HG03066 (cell line): ENCODE data around the gene SYVN1.

Experiments used
- ATAC-seq: cut with Tn5 transposase; IDR thresholded peaks from one replicate; pipeline ENCODE4 v1.9.1; 2021; ENCODE audit warnings: low read depth; ENCODE audit not compliant: unreplicated experiment

Gene SYVN1

GRCh38 chr11:65095974-65096806 lies 38.1 kb downstream of the SYVN1 start, which contains the start of gene VPS51:
TSS of gene VPS51 (plus strand) at chr11:65096214. CDS start at chr11:65096251, 37 bp downstream.
- peak; percentile 90 for ATAC-seq

DNA sequence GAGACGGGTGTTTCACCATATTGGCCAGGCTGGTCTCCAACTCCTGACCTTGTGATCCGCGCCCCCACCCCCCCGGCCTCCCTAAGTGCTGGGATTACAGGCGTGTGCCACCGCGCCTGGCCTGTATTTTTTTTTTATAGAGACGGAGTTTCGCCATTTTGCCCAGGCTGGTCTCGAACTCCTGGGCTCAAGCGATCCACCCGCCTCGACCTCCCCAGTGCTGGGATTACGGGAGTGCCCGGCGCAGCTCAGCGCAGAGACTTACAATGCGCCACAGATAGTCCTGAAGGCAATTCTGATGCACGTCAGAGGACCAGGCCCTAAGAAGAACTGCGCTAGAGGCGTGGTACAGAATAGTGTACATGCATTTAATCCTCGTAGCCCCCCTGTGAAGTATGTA lies 38.9 kb downstream of the SYVN1 start:
- no peak for ATAC-seq

GRCh38 chr11:65090628-65091027 lies 43.7 kb downstream of the SYVN1 start:
- ATAC-seq, result no peak

- no peak for ATAC-seq
Measured at GRCh38 chr11:65089621-65090020, 44.7 kb downstream of the SYVN1 start.

- no peak for ATAC-seq
Measured at GRCh38 chr11:65087827-65088226, 46.5 kb downstream of the SYVN1 start.

DNA sequence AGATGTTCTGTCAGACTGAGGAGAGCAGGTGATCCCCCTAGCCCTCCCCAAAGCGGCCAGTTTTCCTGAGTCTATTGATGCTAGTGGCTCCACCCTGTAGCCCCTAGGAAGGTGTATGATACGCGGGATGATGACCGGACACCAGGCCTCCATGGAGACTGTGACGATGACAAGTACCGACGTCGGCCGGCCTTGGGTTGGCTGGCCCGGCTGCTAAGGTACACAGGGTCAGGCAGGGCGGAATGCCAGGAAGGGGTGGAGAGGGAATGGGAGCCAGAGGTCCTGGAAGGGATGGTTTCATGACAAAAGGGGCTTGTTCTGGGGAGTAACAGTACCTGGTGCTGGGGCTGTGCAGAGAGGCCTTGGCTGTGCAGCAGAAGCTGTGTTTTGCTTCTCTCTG lies 47.1 kb downstream of the SYVN1 start:
- ATAC-seq, result no peak

DNA sequence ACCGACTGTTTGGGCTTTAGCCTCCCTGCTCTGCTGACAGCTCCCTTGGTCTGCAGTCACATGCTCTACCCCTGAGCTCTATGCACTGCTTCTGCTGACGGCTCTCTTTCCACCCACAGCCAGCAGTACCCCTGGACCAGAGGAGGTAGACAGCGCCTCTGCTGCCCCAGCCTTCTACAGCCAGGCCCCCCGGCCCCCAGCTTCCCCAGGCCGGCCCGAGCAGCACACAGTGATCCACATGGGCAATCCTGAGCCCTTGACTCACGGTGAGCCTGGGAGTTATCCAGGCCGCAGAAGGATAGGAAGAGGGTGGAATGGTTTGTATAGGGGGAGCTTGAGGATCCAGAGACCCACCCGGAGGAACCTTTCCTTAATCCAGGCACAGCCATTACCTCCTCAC lies 47.5 kb downstream of the SYVN1 start:
- no peak for ATAC-seq

- ATAC-seq, result no peak
Measured at GRCh38 chr11:65085446-65085845, 48.9 kb downstream of the SYVN1 start.

- no peak for ATAC-seq
Measured at GRCh38 chr11:65084598-65085375, 49.5 kb downstream of the SYVN1 start.

GRCh38 chr11:65083834-65084597 lies 50.3 kb downstream of the SYVN1 start, which contains the start of the genes CDCA5 and ZFPL1:
TSS of gene CDCA5 (minus strand) at chr11:65084040. CDS start at chr11:65083978, 62 bp downstream.
TSS of gene ZFPL1 (plus strand) at chr11:65084222. CDS start at chr11:65084699, 477 bp downstream.
- peak; percentile 71 for ATAC-seq

- no peak for ATAC-seq
Measured at GRCh38 chr11:65083134-65083833, 51.0 kb downstream of the SYVN1 start.

DNA sequence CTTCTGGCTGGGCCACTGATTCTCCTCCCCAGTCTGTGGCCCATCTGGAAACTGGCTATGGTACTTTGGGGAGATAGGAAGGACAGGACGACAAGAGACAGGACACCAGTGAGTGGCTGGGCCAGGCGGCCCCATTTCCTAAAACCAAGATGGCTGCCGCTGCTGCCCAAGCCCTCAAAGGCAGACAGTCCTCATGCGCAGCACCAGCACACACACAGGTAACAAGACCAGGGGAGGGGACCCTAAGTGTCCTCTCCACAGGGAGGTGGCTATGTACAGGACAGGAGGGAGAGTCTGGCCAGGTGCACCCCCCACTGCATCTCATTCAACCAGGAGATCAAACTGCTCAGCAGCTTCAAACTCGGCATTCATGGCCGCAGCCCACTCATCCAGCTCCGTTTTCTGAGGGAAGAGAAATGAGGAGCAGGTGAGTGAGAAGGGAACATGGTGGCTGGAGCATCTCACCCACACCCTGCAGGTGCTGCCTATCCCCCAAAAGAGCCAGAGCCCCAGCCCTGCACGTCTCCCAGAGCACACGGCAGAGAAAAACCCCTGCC lies 55.5 kb downstream of the SYVN1 start:
- ATAC-seq, result no peak

DNA sequence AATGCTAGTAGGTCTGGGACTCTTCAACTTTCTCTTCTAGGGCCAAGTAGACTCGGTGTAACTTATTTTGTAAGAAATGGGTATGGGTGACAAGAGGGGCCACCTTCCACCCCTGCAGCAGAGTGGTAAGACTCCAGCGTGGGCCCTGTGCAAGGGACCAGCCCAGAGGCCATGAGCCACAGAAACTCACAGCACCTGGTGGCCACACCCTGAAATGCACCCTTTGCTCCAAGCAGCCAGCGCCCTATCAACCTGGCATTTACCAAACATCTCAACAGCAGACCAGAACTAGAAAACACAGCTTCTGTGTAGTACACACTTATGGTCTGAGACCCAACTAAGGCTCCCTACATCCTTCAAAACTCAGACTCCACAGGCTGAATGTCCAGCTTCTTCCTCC lies 56.2 kb downstream of the SYVN1 start:
- ATAC-seq, result no peak

DNA sequence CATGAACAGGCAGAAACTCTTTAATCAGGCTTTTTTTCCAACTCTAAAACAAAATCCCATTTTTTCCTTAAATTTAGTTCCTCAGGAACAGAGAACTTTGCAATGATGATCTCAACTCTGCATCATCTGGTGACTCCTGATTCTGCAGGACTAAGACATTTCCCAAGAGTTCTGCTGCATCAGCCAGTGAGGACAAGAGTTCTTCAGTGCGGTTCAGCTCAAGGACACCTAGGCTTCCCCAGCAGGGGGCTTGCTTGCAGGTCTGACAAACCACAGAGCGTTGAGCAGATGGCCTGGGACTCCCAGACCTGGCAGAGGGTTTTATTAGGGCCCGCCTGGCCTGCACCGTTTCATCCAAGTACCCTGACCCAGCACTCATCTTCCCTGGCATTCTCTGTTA lies 56.9 kb downstream of the SYVN1 start:
- ATAC-seq, result no peak
